ENCODE data around the gene DAB2IP.

DNA sequence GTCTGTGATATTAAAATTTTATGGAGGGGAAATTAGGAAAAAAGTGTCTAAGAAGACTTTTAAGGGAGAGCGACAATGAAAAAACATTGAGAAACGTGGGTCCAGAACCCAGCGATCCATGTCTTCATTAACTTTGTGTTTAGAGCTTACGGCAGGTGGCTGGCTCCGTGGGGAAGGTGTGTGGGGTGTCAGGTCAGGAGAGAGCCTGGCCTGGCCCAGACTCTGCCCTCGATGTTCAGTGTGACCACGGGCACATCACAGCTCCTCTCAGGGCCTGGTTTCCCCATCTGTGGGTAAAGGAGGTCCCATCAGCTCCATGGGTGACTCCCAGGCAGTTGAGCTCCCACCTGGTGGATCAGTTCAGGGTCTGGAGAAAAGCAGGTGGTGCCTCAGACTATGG, 22.1 kb downstream of the DAB2IP start:
- TF ChIP-seq, protein P1, sequence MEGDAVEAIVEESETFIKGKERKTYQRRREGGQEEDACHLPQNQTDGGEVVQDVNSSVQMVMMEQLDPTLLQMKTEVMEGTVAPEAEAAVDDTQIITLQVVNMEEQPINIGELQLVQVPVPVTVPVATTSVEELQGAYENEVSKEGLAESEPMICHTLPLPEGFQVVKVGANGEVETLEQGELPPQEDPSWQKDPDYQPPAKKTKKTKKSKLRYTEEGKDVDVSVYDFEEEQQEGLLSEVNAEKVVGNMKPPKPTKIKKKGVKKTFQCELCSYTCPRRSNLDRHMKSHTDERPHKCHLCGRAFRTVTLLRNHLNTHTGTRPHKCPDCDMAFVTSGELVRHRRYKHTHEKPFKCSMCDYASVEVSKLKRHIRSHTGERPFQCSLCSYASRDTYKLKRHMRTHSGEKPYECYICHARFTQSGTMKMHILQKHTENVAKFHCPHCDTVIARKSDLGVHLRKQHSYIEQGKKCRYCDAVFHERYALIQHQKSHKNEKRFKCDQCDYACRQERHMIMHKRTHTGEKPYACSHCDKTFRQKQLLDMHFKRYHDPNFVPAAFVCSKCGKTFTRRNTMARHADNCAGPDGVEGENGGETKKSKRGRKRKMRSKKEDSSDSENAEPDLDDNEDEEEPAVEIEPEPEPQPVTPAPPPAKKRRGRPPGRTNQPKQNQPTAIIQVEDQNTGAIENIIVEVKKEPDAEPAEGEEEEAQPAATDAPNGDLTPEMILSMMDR (IDR thresholded peaks at IDR 0.05): no peak
- TF ChIP-seq POLR2A (IDR thresholded peaks at IDR 0.05): no peak
